ENCODE measurements around the gene SNRNP25.
A peak's percentile ranks its signal among the peaks of the same experiment; 100 is the strongest.

SNRNP25 gene

DNA sequence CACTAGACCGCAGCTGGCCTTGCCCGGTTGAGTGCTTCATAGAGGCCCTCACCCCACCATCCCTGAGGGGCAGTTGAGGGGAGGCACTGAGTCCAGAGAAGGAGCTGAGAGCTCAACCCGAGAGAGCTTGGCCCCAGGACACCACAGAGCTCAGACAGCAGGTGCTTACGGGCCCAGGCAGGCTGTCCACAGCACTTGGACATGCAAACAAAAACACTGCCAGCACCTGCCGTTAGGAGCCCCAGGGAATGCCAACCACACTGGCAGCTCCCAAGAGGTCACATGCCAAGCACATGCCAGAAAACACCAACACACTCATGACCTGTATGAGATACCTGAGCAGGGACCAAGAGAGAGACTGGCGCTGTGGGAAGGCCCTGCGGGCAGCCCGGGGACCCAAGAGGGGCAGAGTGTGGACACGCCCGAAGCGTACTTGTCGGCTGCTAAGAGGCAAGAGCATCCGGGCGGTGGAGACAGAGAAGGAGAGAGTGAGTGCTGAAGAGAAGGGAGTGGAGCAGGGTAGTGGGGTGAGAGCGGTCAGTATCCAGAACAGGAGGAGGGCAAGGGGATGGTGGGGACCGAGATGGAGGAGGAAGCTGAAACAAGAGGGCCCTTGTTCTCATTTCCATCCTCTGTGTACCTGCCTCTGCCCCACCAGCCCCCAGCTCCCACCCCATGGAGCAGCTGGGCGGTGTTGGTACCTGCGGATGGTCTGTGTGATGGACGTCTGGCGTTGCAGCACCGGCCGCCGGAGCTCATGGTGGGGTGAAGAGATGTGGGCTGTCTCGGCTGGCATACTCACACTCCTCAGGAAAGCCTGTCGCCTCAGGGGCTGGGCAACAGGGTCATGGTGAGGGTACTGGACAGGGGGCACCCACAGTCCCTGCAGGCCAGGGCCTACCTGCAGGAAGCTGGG lies 10.6 kb downstream of the SNRNP25 start:
- no peak for DNase-seq

GRCh38 chr16:64914-65255 lies 11.3 kb downstream of the SNRNP25 start:
- no peak for DNase-seq

DNA sequence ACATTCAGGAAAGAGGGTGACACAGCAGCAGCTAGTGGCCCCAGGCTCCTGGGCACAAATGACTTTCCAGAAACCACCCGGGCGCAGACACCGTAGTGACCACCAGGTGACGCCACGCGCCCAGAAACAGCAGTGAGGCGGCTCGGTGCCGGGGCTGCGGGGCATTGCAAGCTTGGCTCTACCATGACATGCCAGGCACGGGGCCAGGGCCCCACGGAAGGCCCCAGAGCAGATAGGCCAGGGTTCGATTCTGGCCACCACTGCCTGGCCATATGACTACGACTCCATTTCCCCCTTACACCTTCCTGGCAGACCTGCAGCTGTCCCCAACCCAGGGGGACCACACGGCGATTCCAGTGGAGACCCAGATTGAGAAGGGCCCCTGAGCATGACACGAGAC lies 12.1 kb downstream of the SNRNP25 start:
- peak; percentile 61 for DNase-seq

- no peak for DNase-seq
These were observed 12.9 kb downstream of the SNRNP25 start for GRCh38 chr16:66309-67182.

DNA sequence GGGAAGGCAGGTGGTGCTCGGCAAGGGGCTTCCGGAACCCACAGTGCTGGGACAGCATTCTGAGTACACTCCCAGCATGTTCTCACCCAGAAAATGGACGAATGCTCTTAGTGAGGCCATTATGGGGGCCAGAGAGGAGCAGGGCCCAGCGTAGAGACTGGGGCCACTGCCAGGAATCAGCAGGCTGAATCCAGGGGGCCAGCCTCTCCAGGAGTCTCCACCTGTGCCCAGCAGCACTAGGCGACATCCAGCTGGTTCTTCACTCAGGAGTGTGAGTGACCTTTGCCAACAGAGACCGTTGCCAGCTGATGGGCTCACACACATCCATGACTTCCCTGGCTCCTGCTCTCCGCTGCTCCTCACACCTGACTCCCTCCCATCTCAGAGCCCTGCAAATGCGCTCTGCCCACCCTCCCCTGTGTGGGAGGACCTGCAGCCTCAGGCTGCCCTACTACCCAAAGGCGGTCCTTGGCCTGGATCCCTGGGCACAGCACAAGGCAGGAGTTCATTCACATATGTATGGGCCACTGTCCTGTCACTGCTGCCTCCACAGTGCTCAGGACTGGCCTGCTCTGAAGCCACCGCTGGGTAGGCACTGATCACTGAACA lies 13.7 kb downstream of the SNRNP25 start:
- DNase-seq: no peak

- DNase-seq: no peak
These were observed 14.5 kb downstream of the SNRNP25 start for GRCh38 chr16:67884-68789.

DNA sequence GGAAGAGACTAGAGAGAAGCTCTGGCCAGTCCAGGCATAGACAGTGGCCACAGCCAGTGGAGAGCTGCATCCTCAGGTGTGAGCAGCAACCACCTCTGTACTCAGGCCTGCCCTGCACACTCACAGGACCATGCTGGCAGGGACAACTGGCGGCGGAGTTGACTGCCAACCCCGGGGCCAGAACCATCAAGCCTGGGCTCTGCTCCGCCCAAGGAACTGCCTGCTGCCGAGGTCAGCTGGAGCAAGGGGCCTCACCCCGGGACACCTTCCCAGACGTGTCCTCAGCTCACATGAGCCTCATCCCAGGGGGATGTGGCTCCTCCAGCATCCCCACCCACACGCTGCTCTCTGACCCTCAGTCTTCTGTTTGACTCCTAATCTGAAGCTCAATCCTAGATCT lies 15.6 kb downstream of the SNRNP25 start:
- no peak for DNase-seq

GRCh38 chr16:71210-71539 lies 17.5 kb downstream of the SNRNP25 start:
- DNase-seq: no peak

DNA sequence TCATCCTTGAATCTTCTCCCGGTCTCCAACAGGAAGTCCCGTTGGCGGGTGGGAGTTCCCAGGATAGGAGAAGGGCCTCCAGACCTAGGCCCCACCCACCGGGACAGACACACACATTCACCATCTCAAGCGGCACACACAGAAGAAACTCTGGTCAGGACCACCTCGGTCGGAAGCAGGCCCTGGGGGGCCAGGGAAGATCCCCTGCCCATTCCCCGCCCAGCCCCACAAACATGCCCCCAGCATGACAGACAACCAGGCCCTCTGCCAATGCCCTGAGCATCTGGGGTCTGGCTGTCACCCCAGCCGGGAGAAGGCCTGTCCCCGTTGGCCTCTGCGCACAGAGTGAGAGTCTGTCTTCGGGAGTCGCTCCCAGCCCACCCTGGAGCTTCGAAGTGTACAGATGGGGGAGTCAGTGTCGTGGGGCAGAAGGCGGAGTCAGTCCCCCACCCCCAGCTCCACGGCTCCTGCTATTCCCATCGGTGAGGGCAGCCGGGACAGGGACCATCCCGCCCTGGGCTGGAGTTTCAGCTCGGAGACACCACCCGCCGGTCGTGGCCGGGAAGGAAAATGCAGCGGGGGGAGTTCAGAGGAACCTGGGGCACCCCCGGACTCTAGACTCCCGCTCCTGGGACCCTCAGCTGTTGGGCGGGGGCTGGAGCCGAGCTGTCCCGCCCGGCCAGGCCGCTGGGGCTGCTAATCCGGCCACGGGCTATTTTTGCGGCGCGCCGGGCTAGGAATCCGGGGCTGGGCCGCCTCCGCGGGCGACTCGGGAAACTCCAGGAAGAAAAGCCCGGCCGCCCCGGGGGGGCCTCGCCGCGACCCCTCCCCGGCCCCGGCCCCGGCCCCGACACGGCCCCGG lies 18.1 kb downstream of the SNRNP25 start:
- DNase-seq: no peak

GRCh38 chr16:72561-73548 lies 19.2 kb downstream of the SNRNP25 start, which contains the start of gene RHBDF1:
RHBDF1 (minus strand) TSS chr16:72631; CDS start chr16:65015, 7,616 bp downstream.
- no peak for DNase-seq

DNA sequence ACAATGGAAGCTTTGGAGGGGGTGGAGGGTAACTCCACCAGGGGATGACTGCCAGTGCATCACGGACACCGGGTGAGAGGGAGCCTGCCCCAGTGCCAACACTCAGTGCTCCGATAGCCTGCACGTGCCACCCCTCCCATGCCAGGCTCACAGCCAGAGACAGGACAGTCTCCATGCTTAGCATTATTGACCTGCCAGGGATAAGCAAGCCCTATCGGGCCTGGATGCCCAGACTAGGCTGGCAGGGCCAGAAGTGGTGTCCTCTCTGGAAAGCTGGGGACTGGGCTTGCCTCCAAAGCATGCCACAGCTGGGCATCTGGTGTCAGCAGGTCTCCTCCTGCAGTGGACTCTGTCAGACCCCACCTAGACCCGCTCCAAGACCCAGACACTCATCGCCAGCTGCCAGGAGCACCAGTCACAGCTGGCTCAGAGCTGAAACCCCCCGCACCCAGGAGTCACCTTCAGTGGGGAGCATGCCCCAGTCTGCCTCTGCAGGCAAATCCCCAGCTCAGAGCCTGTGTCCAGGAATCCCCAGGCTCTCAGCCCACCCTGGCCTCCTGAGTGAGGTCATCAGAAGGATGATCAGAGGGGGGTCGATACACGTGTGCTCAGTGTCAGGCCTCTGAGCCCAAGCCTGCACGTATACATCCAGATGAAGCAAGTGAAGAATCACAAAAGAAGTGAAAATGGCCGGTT lies 20.6 kb downstream of the SNRNP25 start:
- DNase-seq: no peak

DNA sequence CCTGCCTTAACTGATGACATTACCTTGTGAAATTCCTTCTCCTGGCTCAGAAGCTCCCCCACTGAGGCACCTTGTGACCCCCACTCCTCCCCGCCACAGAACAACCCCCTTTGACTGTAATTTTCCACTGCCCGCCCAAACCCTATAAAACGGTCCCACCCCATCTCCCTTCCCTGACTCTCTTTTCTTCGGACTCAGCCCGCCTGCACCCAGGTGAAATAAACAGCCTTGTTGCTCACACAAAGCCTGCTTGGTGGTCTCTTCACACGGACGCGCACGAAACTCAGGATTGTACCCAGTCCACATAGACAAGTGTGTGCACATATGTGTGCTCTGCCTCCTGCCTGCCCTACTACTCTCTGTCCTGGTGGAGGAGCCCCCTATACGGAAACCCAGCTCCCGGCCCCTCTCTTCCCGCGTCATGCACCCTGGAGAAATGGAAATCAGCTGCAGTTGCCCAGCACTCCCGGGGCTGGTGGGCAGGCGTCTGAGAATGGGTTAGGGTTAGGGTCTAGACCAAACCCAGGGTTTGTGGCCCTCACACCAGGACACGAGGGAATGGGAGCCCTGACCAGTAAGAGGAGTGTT lies 21.2 kb downstream of the SNRNP25 start:
- DNase-seq: no peak

- DNase-seq: no peak
These were observed 22.2 kb downstream of the SNRNP25 start for GRCh38 chr16:75580-76501.

GRCh38 chr16:76535-77272 lies 23.1 kb downstream of the SNRNP25 start:
- no peak for DNase-seq

DNA sequence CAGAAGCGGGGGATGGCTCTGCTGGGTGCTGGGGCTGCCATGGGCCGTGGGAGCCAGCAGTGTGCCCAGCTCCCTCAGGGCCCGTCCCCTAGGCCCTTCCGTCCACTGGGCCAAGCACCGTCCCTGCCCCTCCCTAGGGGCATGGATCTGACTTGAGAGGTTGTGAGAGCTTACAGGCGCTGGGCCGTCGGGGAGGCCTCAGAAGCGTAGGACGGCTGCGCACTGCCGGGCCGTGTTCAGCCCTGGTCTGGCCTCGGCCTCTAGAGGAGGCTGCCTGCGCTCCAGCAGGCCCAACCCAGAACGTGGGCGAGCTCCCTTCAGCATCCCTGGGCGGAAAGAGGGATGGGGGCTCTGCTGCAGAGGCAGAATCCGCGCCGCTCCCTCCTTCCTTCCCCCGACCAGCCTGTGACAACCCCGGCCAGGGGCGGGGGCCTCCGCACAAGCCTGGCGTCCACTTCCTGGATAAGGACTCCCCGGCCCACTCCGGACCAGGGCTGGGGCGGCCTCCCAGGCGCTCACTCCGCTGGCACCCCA lies 23.7 kb downstream of the SNRNP25 start:
- no peak for DNase-seq

DNA sequence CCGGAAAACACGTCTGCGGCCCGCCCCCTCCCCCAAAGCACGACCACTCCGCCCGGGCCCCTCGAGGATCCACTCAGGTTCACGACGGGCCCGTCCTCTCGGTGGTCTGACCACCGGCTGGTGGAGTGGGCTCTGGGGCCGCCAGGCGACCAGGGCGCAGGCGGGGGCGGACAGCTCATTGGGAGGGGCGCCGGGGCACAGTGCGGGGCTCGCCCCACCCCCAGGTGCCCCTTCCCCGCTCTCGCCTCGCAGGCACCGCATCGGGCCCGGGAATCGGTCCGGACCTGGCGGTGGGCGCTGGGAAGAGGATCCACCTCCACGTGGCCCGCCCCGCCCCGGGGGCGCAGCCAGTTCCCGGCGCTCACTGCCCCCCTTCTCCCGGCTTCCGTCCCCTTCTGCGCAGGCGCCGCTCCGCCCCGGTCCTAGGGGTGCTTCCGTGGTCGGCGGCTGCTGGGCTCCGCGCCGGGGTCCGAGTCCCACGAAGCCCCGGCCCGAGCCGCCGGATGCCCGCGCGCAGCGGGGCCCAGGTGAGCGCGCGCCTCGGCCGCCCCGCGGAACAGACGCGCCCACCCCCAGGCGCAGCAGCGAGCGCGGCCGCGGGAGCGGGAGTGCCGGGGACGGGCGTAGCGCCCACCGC lies 24.3 kb downstream of the SNRNP25 start, which contains the start of gene MPG:
Gene MPG (plus strand): TSS at position 419 of the 637 bp plus-strand sequence. CDS start 85 bp downstream, at position 504.
- peak; percentile 51 for DNase-seq
